ENCODE results near the gene OTP. TPM values are rescaled to one million over a fixed set of nuclear protein-coding genes. Genes with fewer than 3 reads are reported as not detected.
A peak's percentile ranks its signal among the peaks of the same experiment; 100 is the strongest.

The OTP gene
- total and polyA plus RNA-seq, 2 experiments from 2014 or later, result not detected

GRCh38 chr5:77635067-77635916 lies 3.2 kb downstream of the OTP start:
- Histone ChIP-seq H3K36me3 (replicated peaks; ENCODE audit: insufficient read depth, low read depth) (no peaks in the 10 kb centered on the region), H3K9me3 (ENCODE audit: low read depth) (no peaks in the 10 kb centered on the region), H3K4me3 (no peak overlapping the region), H3K4me1 (ENCODE audit: insufficient read depth) (peaks cover 8% of the 10 kb centered on the region), H3K9me2 (replicated peaks; ENCODE audit: insufficient read depth) (no peaks in the 10 kb centered on the region), H3K4me2 (no peak overlapping the region), H3K27ac (no peak overlapping the region), H4K20me1 (ENCODE audit: insufficient read depth, poor library complexity, severe bottlenecking) (no peaks in the 10 kb centered on the region), H3K27me3 (peaks cover 100% of the 10 kb centered on the region), H2AFZ (no peak overlapping the region), H3K79me2 (no peaks in the 10 kb centered on the region)
- 34% methylated on average over 11 of the region's 11 CpGs for WGBS (ENCODE audit: low lambda C conversion rate, missing lambda C conversion rate)
- TF ChIP-seq EZH2 (IDR thresholded peaks at IDR 0.05; ENCODE audit: borderline replicate concordance) (no peak), EZH2phosphoT487 (IDR thresholded peaks at IDR 0.05; ENCODE audit: low read depth, severe bottlenecking, unreplicated experiment) (no peak), CTCF (IDR thresholded peaks at IDR 0.05; ENCODE audit: poor library complexity) (no peak)
- no peak for DNase-seq (ENCODE audit: low spot score)

- Histone ChIP-seq H3K4me1 (ENCODE audit: insufficient read depth) (peaks cover 18% of the 10 kb centered on the region), H3K79me2 (no peaks in the 10 kb centered on the region), H3K4me3 (no peak overlapping the region), H2AFZ (no peak overlapping the region), H3K4me2 (no peak overlapping the region), H3K27ac (no peak overlapping the region), H3K36me3 (replicated peaks; ENCODE audit: insufficient read depth, low read depth) (no peaks in the 10 kb centered on the region), H3K9me3 (ENCODE audit: low read depth) (no peaks in the 10 kb centered on the region), H4K20me1 (ENCODE audit: insufficient read depth, poor library complexity, severe bottlenecking) (no peaks in the 10 kb centered on the region), H3K27me3 (peaks cover 98% of the 10 kb centered on the region), H3K9me2 (replicated peaks; ENCODE audit: insufficient read depth) (no peaks in the 10 kb centered on the region)
- 35% methylated on average over 5 of the region's 5 CpGs for WGBS (ENCODE audit: low lambda C conversion rate, missing lambda C conversion rate)
- DNase-seq (ENCODE audit: low spot score), result no peak
- TF ChIP-seq EZH2phosphoT487 (IDR thresholded peaks at IDR 0.05; ENCODE audit: low read depth, severe bottlenecking, unreplicated experiment) (peak; percentile 14), CTCF (IDR thresholded peaks at IDR 0.05; ENCODE audit: poor library complexity) (no peak)
Observed at GRCh38 chr5:77633709-77634108, 4.8 kb downstream of the OTP start.

- Histone ChIP-seq H3K79me2 (no peaks in the 10 kb centered on the region), H3K27ac (no peak overlapping the region), H3K4me1 (ENCODE audit: insufficient read depth) (peaks cover 18% of the 10 kb centered on the region), H3K27me3 (peaks cover 98% of the 10 kb centered on the region), H3K4me3 (no peak overlapping the region), H3K36me3 (replicated peaks; ENCODE audit: insufficient read depth, low read depth) (no peaks in the 10 kb centered on the region), H3K9me2 (replicated peaks; ENCODE audit: insufficient read depth) (no peaks in the 10 kb centered on the region), H4K20me1 (ENCODE audit: insufficient read depth, poor library complexity, severe bottlenecking) (no peaks in the 10 kb centered on the region), H3K4me2 (no peak overlapping the region), H3K9me3 (ENCODE audit: low read depth) (no peaks in the 10 kb centered on the region), H2AFZ (no peak overlapping the region)
- WGBS (ENCODE audit: low lambda C conversion rate, missing lambda C conversion rate), result 9% methylated on average over 8 of the region's 8 CpGs
- no peak for DNase-seq (ENCODE audit: low spot score)
- TF ChIP-seq EZH2phosphoT487 (IDR thresholded peaks at IDR 0.05; ENCODE audit: low read depth, severe bottlenecking, unreplicated experiment), result no peak
- no peak for TF ChIP-seq EZH2 (IDR thresholded peaks at IDR 0.05; ENCODE audit: borderline replicate concordance)
- no peak for TF ChIP-seq CTCF (IDR thresholded peaks at IDR 0.05; ENCODE audit: poor library complexity)
Observed at GRCh38 chr5:77633207-77633675, 5.3 kb downstream of the OTP start.

Measured in hepatocyte (in vitro differentiated cells).